SIG-M5 treated with dmso at 0.1 percent for 504 hours (cell line): ENCODE measurements around the gene LYST.
A peak's percentile ranks its signal among the peaks of the same experiment; 100 is the strongest.
"Not testable (repeated sequence)": the region's sequence is repeated elsewhere in the genome, so short reads cannot be mapped to it uniquely, and the experiment has no call there.

ENCODE experiments used
- DNase-seq: peaks from one replicate; lab custom pipeline; 2025; ENCODE audit not compliant: unreplicated experiment; lab: John Stamatoyannopoulos, UW

The LYST gene

GRCh38 chr1:235670157-235670776 is 196.4 kb downstream of the LYST start:
- no peak for DNase-seq

GRCh38 chr1:235669277-235669676 is 197.4 kb downstream of the LYST start:
- DNase-seq: no peak

GRCh38 chr1:235663628-235664027 is 203.1 kb downstream of the LYST start:
- DNase-seq: no peak

GRCh38 chr1:235661568-235661967 is 205.1 kb downstream of the LYST start:
- DNase-seq: no peak

- no peak for DNase-seq
Observed at GRCh38 chr1:235659186-235659771, 207.4 kb downstream of the LYST start.

GRCh38 chr1:235657747-235658526 is 208.8 kb downstream of the LYST start:
- peak; percentile 34 for DNase-seq

GRCh38 chr1:235657269-235657668 is 209.4 kb downstream of the LYST start:
- DNase-seq: no peak

- no peak for DNase-seq
Observed at GRCh38 chr1:235652364-235652763, 214.3 kb downstream of the LYST start.

GRCh38 chr1:235651170-235651806 is 215.4 kb downstream of the LYST start:
- DNase-seq: no peak

- DNase-seq: no peak
Observed at GRCh38 chr1:235650341-235651169, 216.2 kb downstream of the LYST start.

- peak; percentile 40 for DNase-seq
Observed at GRCh38 chr1:235649368-235650163, 217.1 kb downstream of the LYST start, which contains the start of gene GNG4. GNG4 (minus strand) TSS chr1:235649784; CDS start chr1:235583838, 65,946 bp downstream.

GRCh38 chr1:235648954-235649367 is 217.7 kb downstream of the LYST start:
- DNase-seq: peak; percentile 74

- DNase-seq: no peak
Observed at GRCh38 chr1:235648407-235648907, 218.2 kb downstream of the LYST start.

- DNase-seq: not testable (repeated sequence)
Observed at GRCh38 chr1:235647537-235647936, 219.2 kb downstream of the LYST start.

- DNase-seq: no peak
Observed at GRCh38 chr1:235646463-235646862, 220.2 kb downstream of the LYST start.

GRCh38 chr1:235644693-235645305 is 221.9 kb downstream of the LYST start:
- no peak for DNase-seq

GRCh38 chr1:235643837-235644692 is 222.6 kb downstream of the LYST start:
- DNase-seq: no peak

GRCh38 chr1:235642943-235643371 is 223.7 kb downstream of the LYST start:
- no peak for DNase-seq
